H9 (cell line): ENCODE measurements around the gene AATK. TPM values are rescaled to one million over a fixed set of nuclear protein-coding genes. Genes with fewer than 3 reads are reported as not detected.

Experiments
- DNase-seq: peaks from one replicate; pipeline ENCODE4 v3.0.0-alpha.2; 2017
- H2AFZ ChIP-seq: one replicate; pipeline ENCODE4 v1.6.1; 2013; ENCODE audit warnings: mild to moderate bottlenecking, low read length, control low read depth, moderate library complexity
- H2AK5ac ChIP-seq: 2 replicates; pipeline ENCODE4 v1.6.1; 2013; ENCODE audit warnings: low read length, control low read depth, mixed read lengths; ENCODE audit not compliant: insufficient read length
- H2BK120ac ChIP-seq: one replicate; pipeline ENCODE4 v1.6.1; 2013; ENCODE audit warnings: low read depth, mild to moderate bottlenecking, low read length, control low read depth, inconsistent platforms; ENCODE audit not compliant: poor library complexity, severe bottlenecking
- H2BK12ac ChIP-seq: 2 replicates; pipeline ENCODE4 v1.6.1; 2013; ENCODE audit warnings: low read length, control low read depth, mixed read lengths, low read depth; ENCODE audit not compliant: insufficient read length
- H2BK15ac ChIP-seq: 2 replicates; pipeline ENCODE4 v1.6.1; 2013; ENCODE audit warnings: low read depth, low read length, control low read depth
- H2BK20ac ChIP-seq: one replicate; pipeline ENCODE4 v1.6.1; 2013; ENCODE audit warnings: low read depth, mild to moderate bottlenecking, low read length, control low read depth, inconsistent platforms; ENCODE audit not compliant: poor library complexity, severe bottlenecking
- H2BK5ac ChIP-seq: 2 replicates; pipeline ENCODE4 v1.6.1; 2013; ENCODE audit warnings: low read length, control low read depth, mixed read lengths; ENCODE audit not compliant: insufficient read length
- H3K14ac ChIP-seq: 2 replicates; pipeline ENCODE4 v1.6.1; 2013; ENCODE audit warnings: low read length, control low read depth; ENCODE audit not compliant: insufficient read depth
- H3K18ac ChIP-seq: 2 replicates; pipeline ENCODE4 v1.6.1; 2013; ENCODE audit warnings: low read depth, mild to moderate bottlenecking, mixed read lengths, low read length, control low read depth; ENCODE audit not compliant: insufficient read length
- H3K23ac ChIP-seq: 2 replicates; pipeline ENCODE4 v1.6.1; 2013; ENCODE audit warnings: low read length, control low read depth, mixed read lengths, low read depth; ENCODE audit not compliant: insufficient read length
- H3K23me2 ChIP-seq: 2 replicates; pipeline ENCODE4 v1.6.1; 2013; ENCODE audit warnings: low read depth, mild to moderate bottlenecking, mixed read lengths, low read length, control low read depth; ENCODE audit not compliant: insufficient read length, poor library complexity, severe bottlenecking
- H3K27ac ChIP-seq: 2 replicates; pipeline ENCODE4 v1.5.1; 2013; ENCODE audit warnings: low read length, control low read depth, mixed read lengths, low read depth; ENCODE audit not compliant: insufficient read length
- H3K27me3 ChIP-seq: 2 replicates; pipeline ENCODE4 v1.6.1; 2013; ENCODE audit warnings: low read length, control low read depth, inconsistent platforms; ENCODE audit not compliant: insufficient read depth
- H3K4ac ChIP-seq: 2 replicates; pipeline ENCODE4 v1.6.1; 2013; ENCODE audit warnings: low read depth, mild to moderate bottlenecking, control low read depth, inconsistent platforms, low read length, moderate library complexity
- H3K4me1 ChIP-seq: 2 replicates; pipeline ENCODE4 v1.6.1; 2013; ENCODE audit warnings: low read length, control low read depth, inconsistent platforms; ENCODE audit not compliant: insufficient read depth
- H3K4me2 ChIP-seq: 2 replicates; pipeline ENCODE4 v1.6.1; 2013; ENCODE audit warnings: low read length, control low read depth, mixed read lengths; ENCODE audit not compliant: insufficient read length, insufficient read depth
- H3K56ac ChIP-seq: 2 replicates; pipeline ENCODE4 v1.6.1; 2013; ENCODE audit warnings: low read depth, mild to moderate bottlenecking, mixed read lengths, low read length, control low read depth; ENCODE audit not compliant: insufficient read length
- H3K79me1 ChIP-seq: 2 replicates; pipeline ENCODE4 v1.6.1; 2013; ENCODE audit warnings: low read depth, mild to moderate bottlenecking, moderate library complexity, low read length, control low read depth, inconsistent platforms; ENCODE audit not compliant: insufficient read depth, poor library complexity, severe bottlenecking
- H3K79me2 ChIP-seq: 2 replicates; pipeline ENCODE4 v1.6.1; 2013; ENCODE audit warnings: low read length, control low read depth, inconsistent platforms; ENCODE audit not compliant: insufficient read depth
- H3K9ac ChIP-seq: 2 replicates; pipeline ENCODE4 v1.6.1; 2013; ENCODE audit warnings: low read length, control low read depth, mixed read lengths; ENCODE audit not compliant: insufficient read length; ENCODE audit errors: extremely low read depth
- H3K9me3 ChIP-seq: one replicate; pipeline ENCODE4 v1.6.1; 2013; ENCODE audit warnings: low read depth, low read length, inconsistent platforms; ENCODE audit not compliant: control insufficient read depth
- H3T11ph ChIP-seq: one replicate; pipeline ENCODE4 v1.6.1; 2013; ENCODE audit warnings: mild to moderate bottlenecking, low read length, control low read depth, inconsistent platforms
- H4K20me1 ChIP-seq: one replicate; pipeline ENCODE4 v1.6.1; 2013; ENCODE audit not compliant: control insufficient read depth, insufficient read length, insufficient read depth
- H4K5ac ChIP-seq: 2 replicates; pipeline ENCODE4 v1.6.1; 2013; ENCODE audit warnings: low read depth, mild to moderate bottlenecking, mixed read lengths, low read length, control low read depth; ENCODE audit not compliant: insufficient read length
- H4K8ac ChIP-seq: replicated peaks from 2 replicates; pipeline ENCODE4 v1.6.1; 2013; ENCODE audit warnings: low read length, control low read depth, mixed read lengths, low read depth; ENCODE audit not compliant: insufficient read length
- H4K91ac ChIP-seq: 2 replicates; pipeline ENCODE4 v1.6.1; 2013; ENCODE audit warnings: low read depth, mild to moderate bottlenecking, moderate library complexity, mixed read lengths, low read length, control low read depth; ENCODE audit not compliant: insufficient read length
- H3K27ac Mint-ChIP-seq, 3 experiments: 2 replicates in 2 of 3; 3 replicates in 1 of 3; pipeline ENCODE4 v1.8.0; 2020 to 2021; ENCODE audit warnings: mixed read lengths in 3 of 3, mild to moderate bottlenecking in 1 of 3, moderate library complexity in 1 of 3
- H3K27me3 Mint-ChIP-seq: 2 replicates; pipeline ENCODE4 v1.8.0; 2021; ENCODE audit warnings: low read depth, mild to moderate bottlenecking, moderate library complexity, mixed read lengths
- H3K36me3 Mint-ChIP-seq, 3 experiments: 2 replicates in 2 of 3; 3 replicates in 1 of 3; pipeline ENCODE4 v1.8.0; 2020 to 2021; ENCODE audit warnings: low read depth in 3 of 3, mixed read lengths in 3 of 3; ENCODE audit not compliant: insufficient read depth in 1 of 3
- H3K4me1 Mint-ChIP-seq, 2 experiments: 2 replicates each; pipeline ENCODE4 v1.8.0; 2020; ENCODE audit warnings: mixed read lengths in 2 of 2
- H3K4me3 Mint-ChIP-seq, 2 experiments: 2 replicates in 1 of 2; 3 replicates in 1 of 2; pipeline ENCODE4 v1.8.0; 2020 to 2021; ENCODE audit warnings: mild to moderate bottlenecking in 2 of 2, mixed read lengths in 2 of 2, moderate library complexity in 1 of 2
- H3K9me3 Mint-ChIP-seq, 2 experiments: 2 replicates in 1 of 2; 3 replicates in 1 of 2; pipeline ENCODE4 v1.8.0; 2020; ENCODE audit warnings: mild to moderate bottlenecking in 2 of 2, mixed read lengths in 2 of 2, moderate library complexity in 1 of 2
- CTCF ChIP-seq: fragments of 200-600 bp; sonication (generic); conservative IDR thresholded peaks from 3 replicates; pipeline ENCODE4 v1.8.0; 2021; ENCODE audit warnings: antibody characterized with exemption, mild to moderate bottlenecking
- WGBS: extraction: QIAGEN DNeasy Blood & Tissue Kit; methylation state at CpG from one replicate; pipeline ENCODE4 v1.1.7; 2013; ENCODE audit warnings: missing lambda C conversion rate, low lambda C conversion rate, mixed read lengths; ENCODE audit not compliant: insufficient read length; ENCODE audit errors: extremely low coverage; 5-methylcytosine and 5-hydroxymethylcytosine counted together
- total RNA-seq: library from RNA; stranded (reverse); gene quantifications from 2 replicates; pipeline ENCODE4 v1.2.1, GENCODE V29; 2021

AATK gene
- total RNA-seq, 1 experiment from 2014 or later: 2.4 TPM

GRCh38 chr17:81151278-81151677 is 14.7 kb downstream of the AATK start:
- Histone ChIP-seq H4K8ac (no peak overlapping the region), H3K27me3 (no peaks in the 10 kb centered on the region), H4K20me1 (no peaks in the 10 kb centered on the region), H3K9me3 (no peaks in the 10 kb centered on the region), H2AK5ac (no peak overlapping the region), H3K18ac (no peak overlapping the region), H2BK20ac (no peak overlapping the region), H3K23me2 (no peaks in the 10 kb centered on the region), H4K5ac (no peak overlapping the region), H3K79me2 (no peaks in the 10 kb centered on the region), H3K14ac (no peak overlapping the region), H2BK120ac (no peak overlapping the region), H3T11ph (no peak overlapping the region), H2BK15ac (no peak overlapping the region), H3K9ac (no peak overlapping the region), H2BK5ac (no peak overlapping the region), H3K4me2 (no peak overlapping the region), H3K56ac (no peak overlapping the region), H2AFZ (no peak overlapping the region), H3K4me1 (no peaks in the 10 kb centered on the region), H3K27ac (no peak overlapping the region), H2BK12ac (no peak overlapping the region), H4K91ac (no peak overlapping the region), H3K4ac (no peak overlapping the region), H3K79me1 (no peaks in the 10 kb centered on the region), H3K23ac (no peak overlapping the region)
- Mint-ChIP-seq H3K4me1 (no peaks in the 10 kb centered on the region), H3K27me3 (peaks cover 2% of the 10 kb centered on the region), H3K27ac (peak overlapping the region in 2 of 3 experiments; percentile 38 to 93; a peak in 3 of 7 replicates), H3K9me3 (no peaks in the 10 kb centered on the region; a peak in 1 of 5 replicates), H3K36me3 (no peaks in the 10 kb centered on the region), H3K4me3 (no peak overlapping the region)
- no CpG with 5 or more reads among the region's 13 CpGs for WGBS
- no peak for TF ChIP-seq CTCF
- no peak for DNase-seq
